Left ventricle myocardium inferior (tissue), 1 donor: ENCODE data around the gene REEP1. TPM values are rescaled to one million over a fixed set of nuclear protein-coding genes. Genes with fewer than 3 reads are reported as not detected.

Source experiments
- DNase-seq: peaks from one replicate; pipeline ENCODE4 v3.0.0-alpha.2; 2020
- H3K27ac ChIP-seq: fragments of 200-600 bp; replicated peaks from 2 replicates; pipeline ENCODE4 v1.8.0; 2021
- H3K27me3 ChIP-seq: fragments of 200-600 bp; 2 replicates; pipeline ENCODE4 v1.8.0; 2021; ENCODE audit warnings: low read depth
- H3K36me3 ChIP-seq: fragments of 200-600 bp; 2 replicates; pipeline ENCODE4 v1.8.0; 2021
- H3K4me1 ChIP-seq: fragments of 200-600 bp; 2 replicates; pipeline ENCODE4 v1.8.0; 2021
- H3K4me3 ChIP-seq: fragments of 200-600 bp; 2 replicates; pipeline ENCODE4 v1.8.0; 2021; ENCODE audit warnings: mild to moderate bottlenecking, moderate library complexity
- H3K9me3 ChIP-seq: fragments of 200-600 bp; replicated peaks from 2 replicates; pipeline ENCODE4 v1.8.0; 2021
- intact Hi-C: fragments of 100-400 bp; cut with micrococcal nuclease; formaldehyde crosslinking; loops from one replicate; pipeline ENCODE4 v1.11.0; 2022
- total RNA-seq: library from RNA; stranded (reverse); fragmentation: NEBNext Ultra II Directional; extraction: Animal tissue kit (Norgen Biotek cat#: 25700); gene quantifications from one replicate; pipeline ENCODE4 v1.2.1, GENCODE V29; 2021
- TF ChIP-seq, protein P1 (sequence below): fragments of 200-600 bp; IDR thresholded peaks from 2 replicates; pipeline ENCODE4 v1.8.0; 2021; ENCODE audit warnings: antibody characterized with exemption, mild to moderate bottlenecking, borderline replicate concordance
- donor health status: DM: no; HTN: yes; CAD: no; lungs with severe emphysema.

The REEP1 gene
- total RNA-seq, 1 donor from 2014 or later: 30.2 TPM

DNA sequence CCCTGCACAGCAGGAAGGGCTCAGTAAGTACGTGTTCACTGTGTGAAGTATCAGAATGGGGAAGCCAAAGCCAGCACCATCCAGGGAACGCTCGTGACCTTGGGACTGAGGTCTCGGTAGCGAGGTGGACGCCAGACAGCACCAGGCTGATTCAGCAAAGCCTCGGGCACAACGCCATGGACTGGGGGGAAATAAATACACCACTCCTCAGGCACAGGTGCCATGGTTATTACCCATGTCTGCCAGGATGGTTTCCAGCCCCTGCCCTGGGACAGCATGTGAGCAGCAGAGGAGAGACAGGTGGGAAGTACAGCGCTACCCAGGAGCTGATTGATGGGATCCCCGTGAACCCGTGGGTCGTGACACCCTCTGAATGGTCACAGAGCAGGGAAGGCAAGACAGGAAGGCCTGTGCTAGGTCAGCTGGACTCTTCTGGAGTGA is 53.0 kb downstream of the REEP1 start:
- peaks cover 78% of the 10 kb centered on the region for H3K4me1 ChIP-seq

DNA sequence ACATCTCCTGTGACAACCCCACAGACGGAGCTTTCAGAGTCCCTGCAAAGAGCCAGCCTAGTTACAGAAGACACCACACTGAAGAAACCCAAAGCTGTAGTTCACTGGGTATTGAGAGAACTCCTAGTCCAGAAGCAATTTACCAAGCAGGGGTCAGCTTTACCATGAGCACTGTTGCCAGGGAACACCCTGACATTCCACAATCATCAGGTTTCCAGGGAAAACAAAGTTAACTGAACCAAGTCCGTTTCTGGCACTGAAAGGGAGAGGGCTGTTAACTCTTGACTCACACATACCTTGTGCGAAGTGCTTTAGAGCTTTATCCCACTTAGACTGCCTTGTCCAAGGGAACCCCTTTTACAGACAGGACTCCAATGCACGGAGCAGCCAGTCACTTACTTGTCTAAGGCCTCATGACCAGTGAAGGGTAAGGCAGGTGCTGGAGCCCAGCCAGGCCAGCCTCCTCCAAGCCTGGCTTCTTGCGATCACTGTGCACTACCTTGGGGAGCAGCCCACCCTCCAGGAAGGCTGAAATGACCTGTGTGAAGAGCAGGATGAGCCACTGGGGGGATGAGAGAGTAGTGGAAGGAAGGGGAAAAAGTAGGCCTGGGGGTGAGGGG is 53.9 kb downstream of the REEP1 start:
- DNase-seq: no peak
- H3K27me3 ChIP-seq: no peaks in the 10 kb centered on the region
- intact Hi-C loops: no loop called here
- TF ChIP-seq, protein P1, sequence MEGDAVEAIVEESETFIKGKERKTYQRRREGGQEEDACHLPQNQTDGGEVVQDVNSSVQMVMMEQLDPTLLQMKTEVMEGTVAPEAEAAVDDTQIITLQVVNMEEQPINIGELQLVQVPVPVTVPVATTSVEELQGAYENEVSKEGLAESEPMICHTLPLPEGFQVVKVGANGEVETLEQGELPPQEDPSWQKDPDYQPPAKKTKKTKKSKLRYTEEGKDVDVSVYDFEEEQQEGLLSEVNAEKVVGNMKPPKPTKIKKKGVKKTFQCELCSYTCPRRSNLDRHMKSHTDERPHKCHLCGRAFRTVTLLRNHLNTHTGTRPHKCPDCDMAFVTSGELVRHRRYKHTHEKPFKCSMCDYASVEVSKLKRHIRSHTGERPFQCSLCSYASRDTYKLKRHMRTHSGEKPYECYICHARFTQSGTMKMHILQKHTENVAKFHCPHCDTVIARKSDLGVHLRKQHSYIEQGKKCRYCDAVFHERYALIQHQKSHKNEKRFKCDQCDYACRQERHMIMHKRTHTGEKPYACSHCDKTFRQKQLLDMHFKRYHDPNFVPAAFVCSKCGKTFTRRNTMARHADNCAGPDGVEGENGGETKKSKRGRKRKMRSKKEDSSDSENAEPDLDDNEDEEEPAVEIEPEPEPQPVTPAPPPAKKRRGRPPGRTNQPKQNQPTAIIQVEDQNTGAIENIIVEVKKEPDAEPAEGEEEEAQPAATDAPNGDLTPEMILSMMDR: no peak
- no peak overlapping the region for H3K4me3 ChIP-seq
- no peaks in the 10 kb centered on the region for H3K36me3 ChIP-seq
- peaks cover 83% of the 10 kb centered on the region for H3K4me1 ChIP-seq
- H3K27ac ChIP-seq: peak overlapping the region; percentile 86
- no peaks in the 10 kb centered on the region for H3K9me3 ChIP-seq

More for the DNA sequence above, 53.0 kb downstream of the REEP1 start:
- Histone ChIP-seq H3K27ac (peak overlapping the region; percentile 86), H3K36me3 (no peaks in the 10 kb centered on the region), H3K9me3 (no peaks in the 10 kb centered on the region), H3K27me3 (no peaks in the 10 kb centered on the region), H3K4me3 (no peak overlapping the region)
- intact Hi-C loops: no loop called here
- DNase-seq: peak; percentile 75
- TF ChIP-seq, protein P1: no peak

DNA sequence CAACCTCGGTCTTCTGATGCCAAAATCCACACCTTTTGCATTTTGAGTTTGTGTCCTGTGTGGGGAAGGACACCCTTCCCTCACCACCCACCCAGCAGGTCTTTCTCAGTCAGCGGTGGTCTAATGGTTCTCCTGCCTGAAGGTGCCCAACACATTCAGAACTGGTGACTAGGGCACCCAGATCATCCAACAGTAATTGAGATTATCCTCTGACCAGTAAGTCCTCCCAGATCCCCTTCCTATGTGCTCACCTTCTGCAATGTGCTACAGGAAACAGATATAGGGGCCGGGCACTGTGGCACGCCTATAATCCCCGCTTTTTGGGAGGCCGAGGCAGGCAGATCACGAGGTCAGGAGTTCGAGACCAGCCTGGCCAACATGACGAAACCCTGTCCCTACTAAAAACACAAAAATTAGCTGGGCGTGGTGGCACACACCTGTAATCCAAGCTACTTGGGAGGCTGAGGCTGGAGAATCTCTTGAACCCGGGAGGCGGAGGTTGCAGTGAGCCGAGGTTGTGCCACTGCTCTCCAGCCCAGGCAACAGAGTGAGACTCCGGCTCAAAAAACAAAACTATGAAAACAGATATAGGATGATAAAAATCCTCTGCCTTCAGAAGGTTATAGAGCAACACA is 56.2 kb downstream of the REEP1 start:
- TF ChIP-seq, protein P1: no peak
- intact Hi-C loops: no loop called here
- Histone ChIP-seq H3K36me3 (no peaks in the 10 kb centered on the region), H3K27me3 (no peaks in the 10 kb centered on the region), H3K27ac (peak overlapping the region; percentile 75), H3K4me1 (peaks cover 72% of the 10 kb centered on the region), H3K4me3 (no peak overlapping the region), H3K9me3 (no peaks in the 10 kb centered on the region)
- DNase-seq: no peak

DNA sequence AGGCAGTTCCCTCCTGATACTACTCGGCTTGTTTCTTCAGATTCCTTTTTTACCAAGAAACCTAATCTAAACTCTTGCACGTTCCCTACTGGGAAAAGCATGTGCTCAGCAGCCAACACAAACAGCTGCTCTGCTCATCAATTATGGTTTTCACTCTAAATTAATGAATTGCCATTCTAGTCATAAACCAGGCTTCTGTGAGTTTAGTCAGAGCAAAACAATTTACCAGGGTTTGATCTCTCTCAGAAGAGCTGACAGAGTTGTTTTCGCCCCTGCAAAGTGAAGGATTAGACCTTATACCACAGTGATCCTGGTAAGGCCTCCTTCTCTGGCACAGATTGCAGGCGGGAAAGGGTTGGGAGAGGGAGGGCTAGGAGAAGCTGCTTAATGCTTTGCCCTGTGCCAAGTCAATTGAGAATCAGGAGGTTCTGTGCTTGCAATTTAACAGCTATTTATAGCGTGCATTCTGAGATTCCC is 57.2 kb downstream of the REEP1 start:
- TF ChIP-seq, protein P1: no peak
- H3K4me3 ChIP-seq: no peak overlapping the region
- no peaks in the 10 kb centered on the region for H3K27me3 ChIP-seq
- intact Hi-C loops: no loop called here
- H3K27ac ChIP-seq: peak overlapping the region; percentile 75
- no peaks in the 10 kb centered on the region for H3K9me3 ChIP-seq
- peaks cover 70% of the 10 kb centered on the region for H3K4me1 ChIP-seq
- H3K36me3 ChIP-seq: no peaks in the 10 kb centered on the region
- DNase-seq: no peak

DNA sequence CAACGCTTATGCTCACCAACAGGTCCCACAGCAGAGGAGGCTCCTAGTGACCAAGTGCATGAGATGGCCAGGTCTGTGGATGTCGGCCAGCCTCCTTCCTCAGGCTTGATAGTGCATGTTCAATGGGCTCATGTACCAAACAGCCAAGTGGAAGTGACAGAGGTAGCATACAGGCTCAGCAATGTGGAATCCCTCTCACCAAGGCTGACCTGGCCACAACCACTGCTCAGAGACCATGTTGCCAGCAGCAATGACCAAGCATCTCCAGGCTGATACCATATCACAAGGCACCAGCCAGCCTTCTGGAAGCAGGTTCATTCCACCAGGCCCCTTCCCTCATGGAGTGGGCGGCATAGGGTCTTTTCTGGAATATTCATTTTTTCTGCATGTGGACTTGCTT is 61.5 kb downstream of the REEP1 start:
- H3K9me3 ChIP-seq: peaks cover 14% of the 10 kb centered on the region
- TF ChIP-seq, protein P1: no peak
- H3K27me3 ChIP-seq: no peaks in the 10 kb centered on the region
- no peak overlapping the region for H3K4me3 ChIP-seq
- no peaks in the 10 kb centered on the region for H3K36me3 ChIP-seq
- intact Hi-C loops: no loop called here
- H3K27ac ChIP-seq: no peak overlapping the region
- peaks cover 43% of the 10 kb centered on the region for H3K4me1 ChIP-seq
- DNase-seq: no peak
